Stimulated activated CD4-positive, alpha-beta T cell treated with anti-CD3 and anti-CD28 coated beads, Interleukin-15, amount 100 ng/mL, for 1 hour (primary cell): ENCODE results near the gene MYO1E.

Source experiments
- DNase-seq, 2 donors: peaks; one replicate each; pipeline ENCODE4 v3.0.0-alpha.2; 2020; ENCODE audit warnings: low read depth in 1 of 2, low spot score in 1 of 2

Gene MYO1E

GRCh38 chr15:59321000-59321689 is 51.5 kb downstream of the MYO1E start:
- DNase-seq, result no peak

GRCh38 chr15:59317211-59317610 is 55.5 kb downstream of the MYO1E start:
- no peak for DNase-seq

GRCh38 chr15:59315914-59316451 is 56.7 kb downstream of the MYO1E start:
- no peak for DNase-seq

GRCh38 chr15:59313641-59314332 is 58.9 kb downstream of the MYO1E start:
- DNase-seq, result no peak

- no peak for DNase-seq
Measured at GRCh38 chr15:59312205-59312604, 60.5 kb downstream of the MYO1E start.

GRCh38 chr15:59311195-59311594 is 61.5 kb downstream of the MYO1E start:
- no peak for DNase-seq

- DNase-seq, result no peak
Measured at GRCh38 chr15:59309405-59309804, 63.3 kb downstream of the MYO1E start.

GRCh38 chr15:59307165-59307537 is 65.5 kb downstream of the MYO1E start:
- DNase-seq, result no peak

GRCh38 chr15:59306520-59307164 is 66.0 kb downstream of the MYO1E start:
- no peak for DNase-seq

- DNase-seq, result no peak
Measured at GRCh38 chr15:59304807-59305206, 67.9 kb downstream of the MYO1E start.

- no peak for DNase-seq
Measured at GRCh38 chr15:59304034-59304795, 68.5 kb downstream of the MYO1E start.

- DNase-seq, result no peak
Measured at GRCh38 chr15:59303633-59304032, 69.0 kb downstream of the MYO1E start.

- DNase-seq, result no peak
Measured at GRCh38 chr15:59303136-59303535, 69.5 kb downstream of the MYO1E start.

- no peak for DNase-seq
Measured at GRCh38 chr15:59301527-59301926, 71.1 kb downstream of the MYO1E start.

GRCh38 chr15:59300618-59301139 is 72.0 kb downstream of the MYO1E start:
- DNase-seq, result no peak

- peak in 1 of 2 donors; percentile 38 for DNase-seq
Measured at GRCh38 chr15:59299929-59300617, 72.6 kb downstream of the MYO1E start.

GRCh38 chr15:59298854-59299250 is 73.8 kb downstream of the MYO1E start:
- no peak for DNase-seq

GRCh38 chr15:59298225-59298853 is 74.3 kb downstream of the MYO1E start:
- no peak for DNase-seq

GRCh38 chr15:59296181-59296617 is 76.5 kb downstream of the MYO1E start:
- no peak for DNase-seq
